Activated effector memory CD4-positive, alpha-beta T cell treated with Interleukin-2 at 50 U/mL for 16 hours (primary cell): ENCODE measurements around the gene RPTOR.

Experiments used
- DNase-seq: peaks from one replicate; pipeline ENCODE4 v3.0.0-alpha.2; 2020

RPTOR gene

DNA sequence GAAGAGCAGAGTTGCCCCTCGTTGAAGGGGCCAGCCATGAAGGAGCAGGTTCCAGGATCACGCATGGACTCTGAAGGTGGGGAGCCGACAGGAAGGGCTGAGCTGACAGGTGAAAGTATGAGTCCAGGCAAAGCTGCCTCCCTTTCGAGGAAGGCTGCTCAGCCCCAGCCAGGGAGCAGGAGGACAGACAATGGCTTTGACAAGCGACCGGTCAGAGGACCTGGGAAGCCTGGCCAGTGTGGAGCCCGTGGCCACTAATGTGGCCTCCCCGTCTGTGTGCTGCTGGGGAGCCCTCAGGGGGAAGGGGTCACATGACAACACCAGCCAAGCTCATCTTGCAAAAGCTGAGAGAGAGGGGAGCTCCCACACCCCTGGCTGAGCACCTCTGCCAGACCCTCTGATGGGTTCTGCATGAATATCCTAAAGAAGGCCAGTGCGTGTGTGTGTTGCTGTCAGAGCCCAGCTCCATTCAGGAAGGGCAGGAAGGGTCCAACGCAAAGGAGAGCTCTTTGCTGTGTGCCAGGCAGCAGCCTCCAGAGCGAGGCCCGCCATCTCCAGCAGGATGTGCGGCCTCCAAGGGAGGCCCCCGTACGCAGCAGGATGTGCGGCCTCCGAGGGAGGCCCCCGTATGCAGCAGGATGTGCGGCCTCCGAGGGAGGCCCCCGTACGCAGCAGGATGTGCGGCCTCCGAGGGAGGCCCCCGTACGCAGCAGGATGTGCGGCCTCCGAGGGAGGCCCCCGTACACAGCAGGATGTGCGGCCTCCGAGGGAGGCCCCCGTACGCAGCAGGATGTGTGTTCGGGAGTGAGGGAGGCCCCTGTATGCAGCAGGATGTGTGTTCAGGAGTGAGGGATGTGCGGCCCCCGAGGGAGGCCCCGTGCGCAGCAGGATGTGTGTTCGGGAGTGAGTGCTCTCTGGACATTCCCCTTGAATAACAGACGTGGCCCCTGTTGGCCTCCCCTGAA is 344.9 kb downstream of the RPTOR start:
- peak; percentile 57 for DNase-seq

DNA sequence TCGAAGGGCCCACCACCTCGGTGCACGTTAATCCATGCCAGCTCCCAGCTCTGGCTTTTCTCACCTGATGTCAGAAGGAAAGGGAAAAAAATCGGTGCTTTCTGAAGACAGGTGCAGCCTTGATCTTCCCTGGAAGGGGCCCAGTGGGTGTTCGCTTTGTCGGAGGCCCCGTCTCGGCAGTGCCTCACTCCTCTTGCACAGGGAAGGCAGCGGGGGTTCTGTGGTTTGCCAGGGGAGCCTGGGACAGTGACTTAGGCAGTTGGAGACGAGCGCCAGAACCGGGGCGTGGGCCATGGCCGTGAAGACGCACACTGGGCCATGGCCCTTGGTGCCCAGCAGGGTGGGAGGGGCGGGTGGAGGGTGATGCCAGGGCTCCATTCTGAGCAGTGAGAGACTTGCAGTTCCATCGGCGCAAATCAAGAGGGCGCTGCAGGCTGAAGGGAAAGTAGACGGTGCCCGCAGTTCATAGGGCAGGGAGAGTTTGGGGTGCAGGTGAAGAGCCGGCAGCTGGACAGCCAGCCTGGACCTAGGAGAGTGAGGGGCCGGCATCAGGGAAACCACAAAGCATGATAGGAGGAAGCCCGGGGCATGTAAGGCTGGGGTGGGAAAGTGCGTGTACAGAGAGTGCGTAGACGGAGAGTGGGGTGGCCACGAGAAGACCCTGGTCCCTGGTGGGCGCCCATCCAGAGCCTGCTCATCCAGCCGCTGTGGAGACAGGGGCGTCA is 345.7 kb downstream of the RPTOR start:
- peak; percentile 28 for DNase-seq

DNA sequence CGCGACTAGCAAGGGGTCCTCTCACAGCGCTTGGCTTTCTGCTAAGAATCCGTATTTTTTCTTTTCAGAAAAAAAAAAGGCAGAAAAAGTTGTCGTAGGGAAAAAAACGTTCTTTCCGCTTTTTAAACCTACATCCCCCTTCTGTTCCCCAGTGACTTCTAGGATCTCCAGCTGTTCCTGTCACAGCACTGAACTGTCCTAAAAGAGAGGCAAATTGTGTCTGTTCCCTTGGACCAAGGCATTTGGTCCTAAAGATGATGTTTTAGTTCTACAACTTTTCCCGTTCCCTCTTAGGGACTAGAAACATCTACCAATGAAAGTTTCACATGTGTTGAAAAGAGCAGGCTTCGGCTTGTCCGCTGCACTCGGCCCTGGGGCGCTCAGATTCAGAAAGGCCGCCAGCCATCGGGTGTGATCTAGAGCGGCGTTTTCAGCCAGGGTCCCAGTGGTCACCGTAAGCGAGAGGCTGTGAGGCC is 346.3 kb downstream of the RPTOR start:
- DNase-seq: no peak

DNA sequence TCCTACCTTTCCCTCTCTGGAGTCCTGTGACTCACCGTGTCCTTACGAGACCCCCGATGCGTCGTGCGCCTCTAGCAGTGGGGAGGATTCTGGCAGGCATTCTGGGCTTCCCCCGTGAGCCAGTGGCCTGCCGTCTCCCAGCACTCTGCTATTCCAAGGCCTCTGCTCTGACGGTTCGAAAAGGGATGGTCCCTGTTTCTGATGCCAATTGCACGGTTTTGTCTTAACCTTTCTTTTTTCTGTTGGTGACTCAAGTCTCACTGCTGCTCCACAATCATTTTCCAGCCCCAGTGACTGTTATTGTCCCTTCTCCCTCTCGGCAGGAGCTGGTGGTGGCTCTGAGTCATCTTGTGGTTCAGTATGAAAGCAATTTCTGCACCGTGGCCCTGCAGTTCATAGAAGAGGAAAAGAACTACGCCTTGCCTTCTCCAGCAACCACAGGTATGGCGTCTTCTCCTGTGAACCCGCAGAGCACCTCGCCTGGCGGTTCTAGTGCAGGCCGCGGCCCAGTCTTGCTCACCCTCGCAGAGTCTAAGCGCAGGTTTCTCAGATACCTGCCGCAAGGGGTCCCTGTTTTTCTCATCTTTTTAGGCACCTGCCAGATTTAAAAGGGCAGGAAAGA is 346.9 kb downstream of the RPTOR start:
- peak; percentile 76 for DNase-seq

DNA sequence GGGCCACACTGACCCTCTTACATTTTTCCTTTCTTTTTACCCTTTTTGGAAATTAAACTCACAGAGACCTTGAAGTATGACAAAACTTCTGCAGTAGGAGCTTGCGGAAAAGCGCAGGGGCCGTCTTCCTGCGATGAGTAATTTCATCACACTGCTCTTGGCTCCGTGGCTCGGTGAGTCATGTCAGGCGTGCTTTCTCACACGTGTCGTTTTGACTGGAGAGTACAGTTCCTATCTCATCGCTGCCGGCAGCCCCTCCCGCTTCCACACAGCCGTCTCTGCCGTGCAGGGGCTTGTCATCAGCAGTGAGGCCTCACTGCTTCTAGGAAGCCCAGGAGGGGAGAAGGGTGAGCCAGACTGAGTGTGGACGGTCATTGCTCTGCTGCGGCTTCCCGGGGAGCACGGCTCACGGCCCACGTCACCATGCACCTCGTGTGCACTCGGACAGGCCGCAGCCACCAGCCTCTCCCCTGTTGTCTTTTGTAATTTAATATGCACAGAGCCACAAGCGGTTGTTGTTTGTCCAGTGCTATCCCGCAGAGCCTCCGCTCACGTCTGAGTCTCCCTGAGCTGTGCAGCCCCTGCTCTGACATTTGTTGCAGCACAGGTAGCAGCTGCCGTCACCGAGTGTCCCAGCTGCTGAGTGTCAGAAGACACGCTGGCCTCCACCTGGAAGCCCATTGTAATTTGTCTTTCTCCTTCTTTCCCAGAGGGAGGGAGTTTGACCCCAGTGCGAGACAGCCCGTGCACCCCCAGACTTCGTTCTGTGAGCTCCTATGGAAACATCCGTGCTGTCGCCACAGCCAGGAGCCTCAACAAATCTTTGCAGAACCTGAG is 347.6 kb downstream of the RPTOR start:
- DNase-seq: peak; percentile 86

DNA sequence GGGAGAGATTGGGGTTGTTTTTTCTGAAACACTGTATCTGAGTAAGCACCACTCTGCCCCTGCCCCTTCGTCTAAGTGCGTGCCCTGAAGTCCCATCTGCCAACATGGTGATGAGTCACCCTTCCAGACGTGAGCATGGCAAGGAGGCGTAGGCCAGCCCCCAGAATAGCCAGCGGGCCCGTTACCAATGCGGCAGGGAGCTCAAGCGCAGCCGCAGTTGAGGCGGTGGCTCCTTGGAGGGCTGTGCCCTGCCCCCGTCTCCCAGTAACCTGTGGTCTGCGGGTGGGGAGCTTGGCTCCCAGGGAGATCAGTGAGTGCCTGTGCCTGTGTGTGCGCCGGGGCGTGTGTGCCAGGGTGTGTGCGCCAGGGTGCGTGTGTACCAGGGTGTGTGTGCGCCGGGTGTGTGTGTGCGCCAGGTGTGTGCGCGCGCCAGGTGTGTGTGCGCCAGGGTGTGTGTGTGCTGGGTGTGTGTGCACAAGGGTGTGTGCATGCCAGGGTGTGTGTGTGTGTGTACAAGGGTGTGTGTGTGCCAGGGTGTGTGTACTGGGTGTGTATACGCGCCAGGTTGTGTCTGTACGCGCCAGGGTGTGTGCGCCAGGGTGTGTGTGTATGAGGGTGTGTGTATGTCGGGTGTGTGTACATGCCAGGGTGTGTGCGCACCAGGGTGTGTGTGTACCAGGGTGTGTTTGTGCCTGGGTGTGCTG is 348.4 kb downstream of the RPTOR start:
- DNase-seq: peak; percentile 62

DNA sequence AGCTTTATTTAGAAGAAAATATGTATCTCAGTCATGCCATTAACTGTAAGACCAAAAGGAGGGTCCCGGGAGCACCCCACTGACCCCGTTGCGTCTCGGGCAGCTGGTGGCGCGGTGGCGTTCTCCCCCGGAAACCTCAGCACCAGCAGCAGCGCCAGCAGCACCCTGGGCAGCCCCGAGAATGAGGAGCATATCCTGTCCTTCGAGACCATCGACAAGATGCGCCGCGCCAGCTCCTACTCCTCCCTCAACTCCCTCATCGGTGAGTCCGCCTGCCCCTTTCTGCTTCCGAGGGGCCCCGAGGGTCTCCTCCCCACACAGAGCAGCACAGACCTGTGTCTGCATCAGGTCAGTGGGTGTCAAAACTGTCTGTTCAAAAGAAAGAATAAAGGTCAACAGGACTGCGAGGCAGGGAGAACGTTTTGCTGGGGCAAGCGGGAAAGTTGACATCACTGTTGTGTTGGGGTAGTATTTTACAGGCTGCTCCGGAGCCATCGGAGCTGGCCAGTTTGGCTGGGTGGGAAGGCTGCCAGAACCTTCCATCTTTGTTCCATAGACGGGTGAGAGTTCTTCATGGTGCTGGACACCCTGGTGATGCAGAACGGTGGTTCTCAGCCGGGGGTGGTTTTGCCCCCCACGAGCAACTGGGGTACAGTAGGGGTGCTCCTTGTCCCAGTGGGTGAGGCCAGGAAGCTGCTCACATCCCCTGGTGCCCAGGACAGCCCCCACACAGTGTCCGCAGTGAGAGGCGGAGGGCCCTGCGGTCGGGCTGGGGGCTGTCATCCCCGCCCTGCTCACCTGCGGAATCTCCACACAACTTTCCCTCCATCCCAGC is 349.2 kb downstream of the RPTOR start:
- DNase-seq: no peak

DNA sequence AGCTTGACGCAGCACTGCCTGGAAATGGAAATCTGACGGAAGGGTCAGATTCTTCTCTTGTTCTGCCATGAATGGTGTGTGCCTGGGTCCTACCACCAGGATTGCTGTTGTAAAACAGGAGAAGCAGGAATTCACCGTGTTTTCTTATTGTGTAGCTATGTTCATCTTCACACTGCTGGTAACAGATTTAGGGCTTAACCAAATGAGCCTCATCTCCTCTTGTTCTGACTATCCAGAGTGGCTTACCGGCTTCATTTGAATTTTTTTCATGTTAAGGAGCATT is 349.7 kb downstream of the RPTOR start:
- DNase-seq: no peak

DNA sequence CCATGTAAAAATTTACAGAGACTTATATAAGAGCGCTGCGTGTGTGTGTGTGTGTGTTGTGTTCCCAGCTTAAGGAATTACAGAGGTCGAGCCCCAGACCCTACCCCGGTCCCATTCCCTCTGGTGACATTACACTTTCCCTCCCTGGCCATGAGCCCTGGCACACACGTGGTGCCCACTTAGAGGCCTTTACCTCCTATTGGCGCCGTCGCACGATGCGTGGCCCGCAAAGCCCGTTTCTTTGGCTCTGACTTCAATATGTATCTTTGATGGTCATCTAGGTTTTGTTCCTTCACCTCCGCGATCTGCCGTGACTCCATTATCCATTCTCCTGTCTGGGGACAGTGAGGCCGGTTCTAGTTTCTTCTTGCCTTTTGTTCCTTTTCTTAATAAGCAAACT is 350.1 kb downstream of the RPTOR start:
- DNase-seq: no peak

DNA sequence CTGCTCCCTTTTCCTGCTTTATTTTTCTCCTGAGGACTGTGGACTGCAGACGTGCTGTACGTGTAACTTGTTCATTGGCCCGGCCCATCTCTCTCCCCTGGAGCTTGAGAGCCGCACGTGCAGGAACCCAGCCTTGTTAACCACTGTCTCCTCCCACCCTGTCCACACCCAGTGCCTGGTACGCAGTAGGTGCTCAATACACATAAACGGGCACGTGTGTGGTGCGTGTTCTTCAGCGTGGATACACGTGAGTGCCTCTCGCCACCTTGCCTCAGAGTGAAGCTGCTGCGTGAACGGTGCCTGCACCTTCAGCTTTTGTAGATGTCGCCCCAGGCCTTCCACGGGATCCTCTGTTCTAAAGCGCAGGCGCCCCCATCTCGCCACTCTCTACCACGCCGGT is 350.7 kb downstream of the RPTOR start:
- no peak for DNase-seq

DNA sequence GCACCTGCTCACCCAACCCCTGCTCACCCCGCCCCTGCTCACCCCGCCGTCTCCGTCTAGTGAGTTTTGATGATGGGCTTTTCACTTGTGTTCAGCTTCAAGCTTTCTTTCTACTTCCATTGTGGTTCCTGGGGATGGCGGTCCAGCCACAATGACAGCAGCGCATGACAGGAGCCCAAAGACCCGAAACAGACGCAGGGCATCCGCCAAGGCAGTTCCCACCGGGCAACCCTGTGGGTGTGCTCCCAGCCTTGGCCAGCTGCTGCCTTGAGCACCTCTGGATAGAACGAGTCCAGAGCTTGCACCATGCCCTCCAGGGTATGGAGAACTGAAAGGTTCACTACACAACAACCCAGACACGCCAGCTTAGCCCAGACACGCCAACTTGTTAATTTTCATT is 354.1 kb downstream of the RPTOR start:
- DNase-seq: no peak

DNA sequence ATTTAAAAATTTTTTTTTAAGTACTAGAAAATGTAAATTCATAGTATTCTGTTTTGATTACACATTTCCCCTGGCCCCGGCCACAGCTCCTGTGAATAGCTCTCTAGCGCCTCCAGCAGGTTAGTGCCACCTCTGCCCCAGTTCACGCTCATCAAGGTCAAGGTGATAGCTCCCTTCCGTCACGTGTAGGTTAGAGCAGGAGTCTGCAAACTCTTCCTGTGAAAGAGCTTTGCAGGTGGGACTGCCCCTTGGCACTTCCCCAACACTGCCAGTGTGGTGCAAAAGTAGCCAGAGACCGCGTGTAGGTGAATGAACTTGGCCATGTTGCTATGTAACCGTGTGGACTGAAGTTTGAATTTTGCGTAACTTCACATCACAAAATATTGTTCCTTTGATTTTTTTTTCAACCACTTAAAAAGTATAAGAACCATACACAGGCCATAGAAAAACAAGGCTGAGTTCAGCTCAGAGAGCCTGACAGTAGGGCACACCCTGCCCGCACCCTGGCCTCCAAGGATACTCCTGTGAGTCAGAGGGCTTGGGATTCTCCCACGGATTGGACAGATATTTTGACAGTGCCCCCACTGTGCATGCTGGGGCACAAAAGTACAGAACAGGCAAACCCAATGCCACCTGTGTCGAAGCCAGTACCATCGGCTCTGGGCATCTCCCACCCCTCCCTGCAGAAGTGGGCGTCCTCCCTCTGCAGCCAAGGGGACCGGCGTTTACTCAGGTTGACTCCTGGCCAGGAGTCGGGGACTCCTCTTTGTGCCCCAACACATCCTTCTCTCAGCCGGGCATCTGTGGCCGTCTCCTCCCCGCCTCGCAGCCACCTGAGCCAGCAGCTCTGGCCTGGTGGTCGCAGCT is 355.0 kb downstream of the RPTOR start:
- peak; percentile 70 for DNase-seq

DNA sequence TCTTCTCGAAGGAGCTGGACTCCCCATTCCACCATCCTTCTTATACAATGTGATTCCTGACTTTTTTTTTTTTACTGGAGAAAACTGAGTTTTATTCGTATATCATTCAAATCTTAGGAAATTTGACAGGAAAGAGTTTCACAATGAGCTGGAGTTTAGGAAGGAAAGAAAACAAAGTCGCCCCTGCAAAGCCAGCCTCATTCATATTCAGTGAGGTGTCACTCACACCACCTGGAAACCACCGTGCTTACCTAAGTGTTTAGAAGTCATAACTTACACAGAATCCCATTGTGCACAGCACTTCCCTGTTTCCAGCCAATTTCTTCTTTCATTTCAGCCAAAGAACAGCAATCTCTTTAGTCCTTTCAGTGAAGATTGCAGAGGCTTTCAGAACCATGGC is 356.7 kb downstream of the RPTOR start:
- no peak for DNase-seq

DNA sequence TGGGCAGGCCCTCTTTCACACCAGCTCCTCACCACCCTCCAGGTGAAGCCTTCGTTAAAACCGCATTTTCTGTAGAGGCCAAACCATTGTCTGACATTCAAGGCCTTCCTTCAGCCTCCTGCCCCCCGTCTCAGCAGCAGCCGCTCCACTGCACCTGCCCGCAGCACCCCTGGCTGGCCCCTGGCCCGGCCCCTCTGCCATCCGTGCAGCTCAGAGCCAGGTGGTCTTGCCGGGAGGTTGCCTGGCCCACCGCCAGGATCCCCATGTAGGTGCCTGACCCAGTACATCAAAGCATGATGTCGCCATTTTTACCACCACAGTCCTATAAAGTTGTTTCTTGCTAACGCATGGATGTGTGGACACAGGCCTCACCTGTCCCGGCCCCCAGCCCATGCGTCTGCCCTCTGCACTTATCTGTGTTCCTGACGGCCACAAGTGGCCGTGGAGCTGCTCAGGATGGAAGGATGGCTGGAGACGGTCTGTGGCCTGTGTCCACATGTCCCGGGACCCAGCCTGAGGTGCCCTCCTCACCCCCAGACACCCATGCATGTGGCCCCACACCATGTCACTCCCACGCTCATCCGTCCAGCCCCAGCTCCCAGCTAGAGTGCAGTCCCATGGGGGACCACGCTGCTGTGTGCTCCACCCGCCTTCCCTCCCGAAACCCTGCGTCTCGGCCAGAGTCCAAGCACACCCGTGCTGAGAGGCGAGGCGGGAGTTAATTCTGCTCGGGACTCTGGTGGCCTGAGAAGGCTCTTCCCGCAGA is 357.7 kb downstream of the RPTOR start:
- DNase-seq: no peak

DNA sequence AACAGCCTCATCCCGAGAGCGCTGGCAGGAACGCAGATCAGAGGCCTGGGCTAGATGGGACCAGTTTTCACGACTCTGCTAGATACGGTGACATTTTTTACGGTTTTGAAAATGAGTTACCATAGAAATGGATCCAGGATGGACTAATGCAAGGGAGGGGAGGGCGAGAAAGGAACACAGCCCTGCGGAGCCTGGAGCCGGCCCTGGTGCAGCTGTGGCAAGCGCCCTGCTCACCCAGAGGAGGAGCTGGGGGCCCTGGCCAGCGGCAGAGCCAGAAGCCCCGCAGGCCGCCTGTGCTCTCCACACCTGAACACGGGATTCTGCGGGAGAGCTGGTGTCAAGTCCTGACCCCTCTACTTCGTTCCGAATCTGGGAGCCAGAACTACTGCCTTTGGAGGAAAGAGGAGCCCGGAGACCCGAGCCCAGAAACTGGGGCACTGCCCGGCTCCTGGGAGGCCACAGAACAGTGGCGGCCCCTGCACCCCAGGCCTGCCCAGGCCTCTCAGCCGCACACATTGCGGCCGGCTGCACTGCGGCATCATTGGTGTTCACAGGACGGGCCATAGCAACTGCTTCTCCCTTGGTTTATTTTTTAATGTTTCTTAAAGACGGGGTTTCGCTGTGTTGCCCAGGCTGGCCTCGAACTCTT is 358.4 kb downstream of the RPTOR start:
- DNase-seq: no peak

DNA sequence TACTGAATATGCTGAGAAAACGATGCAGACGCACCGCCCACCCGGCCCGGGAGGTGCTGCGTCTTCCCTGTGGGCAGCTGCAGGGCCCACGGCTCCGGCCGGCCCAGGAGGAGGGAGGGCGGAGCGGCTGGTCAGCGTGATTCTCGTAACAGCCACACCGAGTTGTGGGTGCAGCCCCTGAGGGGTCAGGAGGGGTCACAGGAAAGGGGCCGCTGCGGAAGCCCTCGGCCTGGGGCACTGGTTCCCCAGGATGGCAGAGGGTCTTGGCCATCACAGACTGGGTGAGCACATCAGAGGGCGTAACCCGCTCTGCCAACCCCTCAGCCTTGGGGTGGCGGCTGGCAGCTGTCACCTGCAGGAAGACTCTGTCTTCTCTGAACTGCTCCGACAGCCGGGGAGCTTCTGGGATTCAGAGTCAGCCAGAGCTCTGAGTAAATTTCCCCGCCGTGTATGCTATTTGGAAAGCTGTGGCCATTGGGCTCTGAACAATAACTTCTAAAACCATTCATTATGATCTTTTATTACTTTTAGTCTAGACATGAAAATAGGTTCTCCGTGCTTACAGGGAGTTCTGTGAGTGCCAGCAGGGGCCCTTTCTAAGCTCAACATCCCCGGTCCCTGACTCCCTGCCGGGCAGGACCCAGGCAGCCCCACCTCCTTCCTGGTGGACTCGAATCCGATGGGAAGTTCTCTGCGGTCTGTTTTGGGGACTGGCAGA is 359.6 kb downstream of the RPTOR start:
- DNase-seq: no peak

DNA sequence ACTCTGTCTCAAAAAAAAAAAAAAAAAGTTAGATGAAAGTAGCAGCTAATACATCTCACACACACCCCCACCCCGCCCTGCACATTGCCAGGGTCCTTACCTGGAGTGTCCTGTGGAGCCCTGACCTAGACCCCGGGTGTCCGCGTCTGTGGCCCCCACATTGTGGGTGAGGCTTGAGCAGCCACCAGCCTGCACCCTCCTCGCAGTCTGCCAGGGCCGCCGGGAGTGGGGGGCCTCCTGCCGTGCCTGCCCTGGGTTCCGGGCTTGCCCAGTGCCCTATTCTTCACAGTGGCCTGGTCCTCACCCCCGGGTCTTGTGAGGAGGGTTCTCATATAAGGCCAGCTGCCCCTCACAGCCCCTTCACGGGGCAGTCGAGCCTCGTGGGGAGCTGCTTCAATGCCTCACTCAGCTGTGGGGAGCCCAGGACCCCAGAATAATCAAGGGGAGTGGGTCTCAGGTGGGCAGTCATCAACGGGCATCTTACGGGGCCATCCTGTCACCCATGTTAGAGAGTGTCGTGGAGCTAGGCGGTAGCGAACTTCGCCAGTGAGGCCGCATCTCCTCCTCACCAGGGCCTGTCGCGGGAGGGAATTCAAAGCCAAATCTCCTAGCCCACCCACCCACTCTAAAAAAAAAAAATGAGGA is 361.1 kb downstream of the RPTOR start:
- DNase-seq: no peak
